Natural killer cell (primary cell): ENCODE data around the gene FADS2. TPM values are rescaled to one million over a fixed set of nuclear protein-coding genes. Genes with fewer than 3 reads are reported as not detected.

Experiments used
- ATAC-seq, 3 donors: fragments of 150-1000 bp in 2 of 3; fragments of 200-7000 bp in 1 of 3; cut with Tn5 transposase; 1 replicate in 1 of 3; 2 replicates in 2 of 3; pipeline ENCODE4 v1.10.0; 2021; ENCODE audit warnings: mild to moderate bottlenecking in 2 of 3, moderate library complexity in 2 of 3
- DNase-seq, 2 donors: peaks; one replicate each; pipeline versions ENCODE4 v3.0.0 to v3.0.0-alpha.2; 2013 to 2021; ENCODE audit warnings: mixed read lengths in 1 of 2
- H3K27ac ChIP-seq: one replicate; pipeline ENCODE4 v1.5.1; 2013; ENCODE audit warnings: mild to moderate bottlenecking, low read length
- H3K27me3 ChIP-seq: one replicate; pipeline ENCODE4 v1.6.1; 2013; ENCODE audit warnings: low read length; ENCODE audit not compliant: control insufficient read depth, insufficient read depth
- H3K36me3 ChIP-seq: one replicate; pipeline ENCODE4 v1.6.1; 2013; ENCODE audit warnings: low read length; ENCODE audit not compliant: control insufficient read depth, insufficient read depth
- H3K4me1 ChIP-seq: one replicate; pipeline ENCODE4 v1.6.1; 2013; ENCODE audit warnings: low read length; ENCODE audit not compliant: control insufficient read depth, insufficient read depth
- H3K4me3 ChIP-seq: one replicate; pipeline ENCODE4 v1.5.1; 2013; ENCODE audit warnings: low read length
- H3K9me3 ChIP-seq: one replicate; pipeline ENCODE4 v1.6.1; 2013; ENCODE audit warnings: low read length; ENCODE audit not compliant: control insufficient read depth, insufficient read depth
- H3K27ac Mint-ChIP-seq, 2 donors: one replicate each; pipeline ENCODE4 v1.8.0; 2022; ENCODE audit warnings: mild to moderate bottlenecking in 2 of 2, mixed read lengths in 2 of 2, moderate library complexity in 1 of 2
- H3K27me3 Mint-ChIP-seq, 2 donors: one replicate each; pipeline ENCODE4 v1.8.0; 2022; ENCODE audit warnings: low read depth in 2 of 2, mixed read lengths in 2 of 2
- H3K36me3 Mint-ChIP-seq: one replicate; pipeline ENCODE4 v1.8.0; 2022; ENCODE audit warnings: mixed read lengths
- H3K4me1 Mint-ChIP-seq, 2 donors: one replicate each; pipeline ENCODE4 v1.8.0; 2022; ENCODE audit warnings: mixed read lengths in 2 of 2
- H3K4me3 Mint-ChIP-seq: one replicate; pipeline ENCODE4 v1.8.0; 2022; ENCODE audit warnings: mild to moderate bottlenecking, moderate library complexity, mixed read lengths
- H3K9me3 Mint-ChIP-seq, 2 donors: one replicate each; pipeline ENCODE4 v1.8.0; 2022; ENCODE audit warnings: mixed read lengths in 2 of 2
- CTCF ChIP-seq: fragments of 200-600 bp; IDR thresholded peaks from one replicate; pipeline ENCODE4 v1.8.0; 2022; ENCODE audit warnings: antibody characterized with exemption
- WGBS: methylation state at CpG from one replicate; pipeline ENCODE4 v1.1.7; 2013; ENCODE audit warnings: missing lambda C conversion rate; ENCODE audit not compliant: insufficient coverage; 5-methylcytosine and 5-hydroxymethylcytosine counted together
- intact Hi-C: fragments of 100-400 bp; cut with micrococcal nuclease; formaldehyde crosslinking; loops from one replicate; pipeline ENCODE4 v1.14.2; 2022
- total RNA-seq, 4 donors: library from RNA; stranded (reverse); fragments of 120-200 nt in 1 of 4; gene quantifications; one replicate each; pipeline versions ENCODE4 v1.2.3 to v1.2.4, GENCODE V29; 2013 to 2022

Gene FADS2
- total RNA-seq, 3 donors from 2014 or later (not counting 1 experiment from before 2014, with no cell fraction given) = 30.4 to 52.7 (median 34.4) TPM

- Mint-ChIP-seq H3K27me3 (no peaks in the 10 kb centered on the region), H3K36me3 (no peaks in the 10 kb centered on the region), H3K27ac (peak overlapping the region; percentile 97 to 98), H3K4me3 (no peak overlapping the region), H3K4me1 (peaks cover 70 to 75% of the 10 kb centered on the region in 2 donors), H3K9me3 (no peaks in the 10 kb centered on the region)
- Histone ChIP-seq H3K4me1 (peaks cover 48% of the 10 kb centered on the region), H3K36me3 (no peaks in the 10 kb centered on the region), H3K9me3 (no peaks in the 10 kb centered on the region), H3K27me3 (no peaks in the 10 kb centered on the region), H3K27ac (no peak overlapping the region), H3K4me3 (no peak overlapping the region)
- no peak for ATAC-seq
- intact Hi-C loops = no loop called here
- TF ChIP-seq CTCF = no peak
- 78% methylated on average over 7 of the region's 7 CpGs for WGBS
- no peak for DNase-seq
Observed at GRCh38 chr11:61832754-61833153, 4.7 kb downstream of the FADS2 start.

DNA sequence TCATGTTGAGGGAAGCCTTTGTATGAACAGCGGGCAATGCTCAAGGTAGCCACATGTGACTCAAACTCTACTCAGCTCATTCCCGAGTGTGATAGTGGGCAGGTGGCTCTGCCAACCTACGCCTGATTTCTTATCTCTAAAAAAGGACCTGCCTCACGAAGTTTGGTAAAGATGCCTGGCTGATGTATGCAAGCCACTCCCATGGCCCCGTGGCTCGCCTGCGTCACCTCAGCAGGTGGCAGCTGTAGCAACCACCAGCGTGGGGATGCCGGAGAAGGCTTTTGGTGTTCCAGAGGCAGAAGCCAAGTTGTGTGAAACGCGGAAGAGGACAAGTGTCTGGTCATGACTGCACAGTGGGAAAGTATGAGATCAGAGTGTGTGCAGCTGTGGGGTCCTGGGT, 5.4 kb downstream of the FADS2 start:
- ATAC-seq = no peak
- Histone ChIP-seq H3K4me1 (peaks cover 41% of the 10 kb centered on the region), H3K27me3 (no peaks in the 10 kb centered on the region), H3K9me3 (no peaks in the 10 kb centered on the region), H3K27ac (no peak overlapping the region), H3K4me3 (no peak overlapping the region), H3K36me3 (no peaks in the 10 kb centered on the region)
- DNase-seq = peak in 1 of 2 donors; percentile 25
- Mint-ChIP-seq H3K27me3 (no peaks in the 10 kb centered on the region), H3K9me3 (no peaks in the 10 kb centered on the region), H3K27ac (peak overlapping the region; percentile 97 to 98), H3K4me1 (peaks cover 68 to 70% of the 10 kb centered on the region in 2 donors), H3K36me3 (no peaks in the 10 kb centered on the region), H3K4me3 (peak overlapping the region; percentile 79)
- TF ChIP-seq CTCF = no peak
- WGBS = 87% methylated on average over 11 of the region's 11 CpGs
- intact Hi-C loops = no loop called here

GRCh38 chr11:61833926-61834277, 5.8 kb downstream of the FADS2 start:
- DNase-seq (no peak), ATAC-seq (no peak)
- H3K9me3 Mint-ChIP-seq = no peaks in the 10 kb centered on the region
- WGBS = 90% methylated on average over 12 of the region's 12 CpGs
- Histone ChIP-seq H3K9me3 (no peaks in the 10 kb centered on the region), H3K4me1 (peaks cover 37% of the 10 kb centered on the region), H3K36me3 (no peaks in the 10 kb centered on the region), H3K27ac (peak overlapping the region; percentile 83), H3K27me3 (no peaks in the 10 kb centered on the region), H3K4me3 (no peak overlapping the region)
- H3K27me3 Mint-ChIP-seq = no peaks in the 10 kb centered on the region
- TF ChIP-seq CTCF = no peak
- intact Hi-C loops = loop anchor here (2.0 kb wide), 1 partner anchor 37 kb away; no protein-coding TSS in a partner anchor
- peak overlapping the region; percentile 79 for H3K4me3 Mint-ChIP-seq
- H3K36me3 Mint-ChIP-seq = no peaks in the 10 kb centered on the region
- peaks cover 68 to 70% of the 10 kb centered on the region in 2 donors for H3K4me1 Mint-ChIP-seq
- H3K27ac Mint-ChIP-seq = peak overlapping the region; percentile 97 to 98
